Peyer's patch (tissue), 4 donors: ENCODE results near the gene IFT81.

Experiments
- POLR2A ChIP-seq, 2 donors: fragments of 450-650 bp; IDR thresholded peaks; one replicate each; pipeline ENCODE4 v1.5.1; 2017; ENCODE audit warnings: antibody characterized with exemption in 2 of 2, mild to moderate bottlenecking in 2 of 2, moderate library complexity in 2 of 2
- TF ChIP-seq, protein P1 (sequence below), 6 experiments: fragments of 450-650 bp in 4 of 6; fragments of 200-600 bp in 2 of 6; sonication (generic) in 1 of 6; IDR thresholded peaks; one replicate each; pipeline ENCODE4 v1.5.1; 2017 to 2019; ENCODE audit warnings: antibody characterized with exemption in 6 of 6, mild to moderate bottlenecking in 3 of 6, moderate library complexity in 1 of 6

DNA sequence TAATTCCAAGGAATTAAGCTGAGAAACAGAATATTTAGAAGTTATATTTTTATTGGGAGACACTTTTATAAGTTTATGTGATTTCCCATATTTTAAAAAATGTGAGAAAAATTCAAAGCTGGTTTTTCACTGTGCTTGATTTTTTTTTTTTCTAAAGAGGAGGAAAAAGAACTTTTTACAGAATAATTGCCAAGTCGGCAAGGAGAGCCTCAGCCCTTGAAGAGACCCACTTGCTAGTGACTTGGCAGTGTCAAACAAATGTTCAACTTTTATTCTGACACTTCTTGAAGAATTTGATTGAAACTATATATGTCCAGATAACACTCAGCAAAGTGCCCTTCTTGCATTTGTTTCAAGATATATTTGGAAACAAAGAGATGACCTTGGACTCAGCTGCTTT, 104.6 kb downstream of the IFT81 start:
- TF ChIP-seq, protein P1, sequence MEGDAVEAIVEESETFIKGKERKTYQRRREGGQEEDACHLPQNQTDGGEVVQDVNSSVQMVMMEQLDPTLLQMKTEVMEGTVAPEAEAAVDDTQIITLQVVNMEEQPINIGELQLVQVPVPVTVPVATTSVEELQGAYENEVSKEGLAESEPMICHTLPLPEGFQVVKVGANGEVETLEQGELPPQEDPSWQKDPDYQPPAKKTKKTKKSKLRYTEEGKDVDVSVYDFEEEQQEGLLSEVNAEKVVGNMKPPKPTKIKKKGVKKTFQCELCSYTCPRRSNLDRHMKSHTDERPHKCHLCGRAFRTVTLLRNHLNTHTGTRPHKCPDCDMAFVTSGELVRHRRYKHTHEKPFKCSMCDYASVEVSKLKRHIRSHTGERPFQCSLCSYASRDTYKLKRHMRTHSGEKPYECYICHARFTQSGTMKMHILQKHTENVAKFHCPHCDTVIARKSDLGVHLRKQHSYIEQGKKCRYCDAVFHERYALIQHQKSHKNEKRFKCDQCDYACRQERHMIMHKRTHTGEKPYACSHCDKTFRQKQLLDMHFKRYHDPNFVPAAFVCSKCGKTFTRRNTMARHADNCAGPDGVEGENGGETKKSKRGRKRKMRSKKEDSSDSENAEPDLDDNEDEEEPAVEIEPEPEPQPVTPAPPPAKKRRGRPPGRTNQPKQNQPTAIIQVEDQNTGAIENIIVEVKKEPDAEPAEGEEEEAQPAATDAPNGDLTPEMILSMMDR (IDR thresholded peaks at IDR 0.05), result no peak
- TF ChIP-seq POLR2A (IDR thresholded peaks at IDR 0.05), result no peak
